ENCODE data around the gene FAM181A. TPM values are rescaled to one million over a fixed set of nuclear protein-coding genes. Genes with fewer than 3 reads are reported as not detected.

Gene FAM181A
- total RNA-seq, 2 experiments from 2014 or later: not detected

- POLR2A ChIA-PET: no interaction called here
- Mint-ChIP-seq H3K9me3 (no peaks in the 10 kb centered on the region), H3K4me1 (no peaks in the 10 kb centered on the region), H3K36me3 (ENCODE audit: low read depth) (no peaks in the 10 kb centered on the region), H3K27ac (no peak overlapping the region), H3K4me3 (no peak overlapping the region), H3K27me3 (no peaks in the 10 kb centered on the region)
- CTCF ChIA-PET: interaction anchor here (1.6 to 2.1 kb wide), 2 partner anchors 9 to 13 kb away, joined by 4 to 8 read pairs; no protein-coding TSS in a partner anchor
- DNase-seq: no peak
Observed at GRCh38 chr14:93926245-93926872, 785 bp upstream of the FAM181A start.

GRCh38 chr14:93927800-93928145 is 629 bp downstream of the FAM181A start:
- H3K27ac Mint-ChIP-seq: no peak overlapping the region
- H3K27me3 Mint-ChIP-seq: no peaks in the 10 kb centered on the region
- DNase-seq: no peak
- H3K4me1 Mint-ChIP-seq: no peaks in the 10 kb centered on the region
- no peak overlapping the region for H3K4me3 Mint-ChIP-seq
- CTCF ChIA-PET: interaction anchor here (1.0 to 2.1 kb wide), 2 partner anchors 8 to 12 kb away, joined by 3 to 8 read pairs; no protein-coding TSS in a partner anchor
- H3K36me3 Mint-ChIP-seq (ENCODE audit: low read depth): no peaks in the 10 kb centered on the region
- POLR2A ChIA-PET: interaction anchor here (0.6 kb wide), 1 partner anchor 523 kb away, joined by 10 read pairs; no protein-coding TSS in a partner anchor
- H3K9me3 Mint-ChIP-seq: no peaks in the 10 kb centered on the region

- H3K4me3 Mint-ChIP-seq: no peak overlapping the region
- no peak overlapping the region for H3K27ac Mint-ChIP-seq
- no peak for DNase-seq
- no peaks in the 10 kb centered on the region for H3K9me3 Mint-ChIP-seq
- ChIA-PET CTCF (interaction anchor here (2.1 kb wide), 1 partner anchor 11 kb away, joined by 8 read pairs; no protein-coding TSS in a partner anchor), POLR2A (no interaction called here)
- H3K27me3 Mint-ChIP-seq: no peaks in the 10 kb centered on the region
- no peaks in the 10 kb centered on the region for H3K4me1 Mint-ChIP-seq
- H3K36me3 Mint-ChIP-seq (ENCODE audit: low read depth): no peaks in the 10 kb centered on the region
Observed at GRCh38 chr14:93928184-93929047, 1.3 kb downstream of the FAM181A start.

GRCh38 chr14:93929048-93929535 is 1.9 kb downstream of the FAM181A start:
- no peak for DNase-seq
- CTCF ChIA-PET: no interaction called here

GRCh38 chr14:93929657-93930056 is 2.5 kb downstream of the FAM181A start:
- CTCF ChIA-PET: interaction anchor here (2.2 kb wide), 1 partner anchor 10 kb away, joined by 6 read pairs; no protein-coding TSS in a partner anchor
- POLR2A ChIA-PET: no interaction called here

More at GRCh38 chr14:93929048-93929535, 1.9 kb downstream of the FAM181A start:
- H3K9me3 Mint-ChIP-seq: no peaks in the 10 kb centered on the region
- H3K27me3 Mint-ChIP-seq: no peaks in the 10 kb centered on the region
- no peak overlapping the region for H3K27ac Mint-ChIP-seq
- POLR2A ChIA-PET: no interaction called here
- no peaks in the 10 kb centered on the region for H3K4me1 Mint-ChIP-seq
- H3K36me3 Mint-ChIP-seq (ENCODE audit: low read depth): no peaks in the 10 kb centered on the region
- H3K4me3 Mint-ChIP-seq: no peak overlapping the region

GRCh38 chr14:93930296-93930988 is 3.3 kb downstream of the FAM181A start:
- H3K4me3 Mint-ChIP-seq: no peak overlapping the region
- no peak for DNase-seq
- CTCF ChIA-PET: interaction anchor here (2.2 kb wide), 1 partner anchor 10 kb away, joined by 6 read pairs; no protein-coding TSS in a partner anchor
- no peaks in the 10 kb centered on the region for H3K4me1 Mint-ChIP-seq
- no peaks in the 10 kb centered on the region for H3K9me3 Mint-ChIP-seq
- POLR2A ChIA-PET: no interaction called here
- H3K27me3 Mint-ChIP-seq: no peaks in the 10 kb centered on the region
- no peaks in the 10 kb centered on the region for H3K36me3 Mint-ChIP-seq (ENCODE audit: low read depth)
- H3K27ac Mint-ChIP-seq: no peak overlapping the region

More at GRCh38 chr14:93929657-93930056, 2.5 kb downstream of the FAM181A start:
- no peak for DNase-seq
- Mint-ChIP-seq H3K4me1 (no peaks in the 10 kb centered on the region), H3K27ac (no peak overlapping the region), H3K9me3 (no peaks in the 10 kb centered on the region), H3K27me3 (no peaks in the 10 kb centered on the region), H3K36me3 (ENCODE audit: low read depth) (no peaks in the 10 kb centered on the region), H3K4me3 (no peak overlapping the region)

GRCh38 chr14:93930989-93931307 is 3.8 kb downstream of the FAM181A start:
- H3K27me3 Mint-ChIP-seq: no peaks in the 10 kb centered on the region
- CTCF ChIA-PET: interaction anchor here (0.9 to 2.2 kb wide), 2 partner anchors 9 to 11 kb away, joined by 3 to 6 read pairs; no protein-coding TSS in a partner anchor
- POLR2A ChIA-PET: no interaction called here

GRCh38 chr14:93932642-93933041 is 5.5 kb downstream of the FAM181A start:
- POLR2A ChIA-PET: no interaction called here
- H3K4me3 Mint-ChIP-seq: no peak overlapping the region
- no peaks in the 10 kb centered on the region for H3K9me3 Mint-ChIP-seq
- DNase-seq: no peak
- CTCF ChIA-PET: no interaction called here
- peaks cover 2% of the 10 kb centered on the region for H3K4me1 Mint-ChIP-seq
- no peaks in the 10 kb centered on the region for H3K27me3 Mint-ChIP-seq
- H3K27ac Mint-ChIP-seq: no peak overlapping the region
- peaks cover 6% of the 10 kb centered on the region for H3K36me3 Mint-ChIP-seq (ENCODE audit: low read depth)

More at GRCh38 chr14:93930989-93931307, 3.8 kb downstream of the FAM181A start:
- DNase-seq: no peak
- Mint-ChIP-seq H3K36me3 (ENCODE audit: low read depth) (no peaks in the 10 kb centered on the region), H3K4me1 (no peaks in the 10 kb centered on the region), H3K9me3 (no peaks in the 10 kb centered on the region), H3K4me3 (no peak overlapping the region), H3K27ac (no peak overlapping the region)

GRCh38 chr14:93935213-93935612 is 8.1 kb downstream of the FAM181A start:
- Mint-ChIP-seq H3K27ac (no peak overlapping the region), H3K4me1 (peaks cover 17% of the 10 kb centered on the region), H3K36me3 (ENCODE audit: low read depth) (peaks cover 13% of the 10 kb centered on the region), H3K27me3 (no peaks in the 10 kb centered on the region), H3K4me3 (no peak overlapping the region), H3K9me3 (no peaks in the 10 kb centered on the region)
- no peak for DNase-seq
- ChIA-PET POLR2A (no interaction called here), CTCF (interaction anchor here (0.8 to 2.0 kb wide), 4 partner anchors 9 to 66 kb away, joined by 3 to 7 read pairs (median 4); no protein-coding TSS in a partner anchor)

GRCh38 chr14:93936245-93936644 is 9.1 kb downstream of the FAM181A start:
- ChIA-PET CTCF (interaction anchor here (0.6 to 2.0 kb wide), 9 partner anchors 8 to 243 kb away, joined by 3 to 7 read pairs (median 3); partner anchors contain the start of gene FAM181A), POLR2A (interaction anchor here (0.6 kb wide), 1 partner anchor 857 kb away, joined by 3 read pairs; no protein-coding TSS in a partner anchor)
- Mint-ChIP-seq H3K27ac (no peak overlapping the region), H3K4me3 (no peak overlapping the region), H3K36me3 (ENCODE audit: low read depth) (peaks cover 17% of the 10 kb centered on the region), H3K9me3 (no peaks in the 10 kb centered on the region), H3K4me1 (peaks cover 26% of the 10 kb centered on the region), H3K27me3 (no peaks in the 10 kb centered on the region)
- peak; percentile 43 for DNase-seq

GRCh38 chr14:93936926-93937325 is 9.8 kb downstream of the FAM181A start:
- DNase-seq: no peak
- no peaks in the 10 kb centered on the region for H3K9me3 Mint-ChIP-seq
- peaks cover 31% of the 10 kb centered on the region for H3K4me1 Mint-ChIP-seq
- no peak overlapping the region for H3K4me3 Mint-ChIP-seq
- H3K27me3 Mint-ChIP-seq: no peaks in the 10 kb centered on the region
- POLR2A ChIA-PET: no interaction called here
- peaks cover 22% of the 10 kb centered on the region for H3K36me3 Mint-ChIP-seq (ENCODE audit: low read depth)
- no peak overlapping the region for H3K27ac Mint-ChIP-seq
- CTCF ChIA-PET: interaction anchor here (0.7 to 3.2 kb wide), 12 partner anchors 12 to 242 kb away, joined by 3 to 18 read pairs (median 4); no protein-coding TSS in a partner anchor

GRCh38 chr14:93937519-93937918 is 10.4 kb downstream of the FAM181A start:
- no peaks in the 10 kb centered on the region for H3K9me3 Mint-ChIP-seq
- H3K4me3 Mint-ChIP-seq: no peak overlapping the region
- H3K4me1 Mint-ChIP-seq: peaks cover 31% of the 10 kb centered on the region
- H3K27me3 Mint-ChIP-seq: no peaks in the 10 kb centered on the region
- POLR2A ChIA-PET: no interaction called here
- H3K27ac Mint-ChIP-seq: no peak overlapping the region
- H3K36me3 Mint-ChIP-seq (ENCODE audit: low read depth): peaks cover 25% of the 10 kb centered on the region
- no peak for DNase-seq
- CTCF ChIA-PET: interaction anchor here (1.0 to 5.4 kb wide), 10 partner anchors 14 to 199 kb away, joined by 3 to 112 read pairs (median 4); partner anchors contain the start of gene CCDC197

All from activated CD4-positive, alpha-beta T cell treated with anti-CD3 and anti-CD28 coated beads, Interleukin-2, amount 10 ng/mL, durations not matched to agents 7 days and 5 days (primary cell).